GM18498 (cell line): ENCODE measurements around the gene HJV.
A peak's percentile ranks its signal among the peaks of the same experiment; 100 is the strongest.

Experiments
- ATAC-seq: cut with Tn5 transposase; IDR thresholded peaks from one replicate; pipeline ENCODE4 v1.9.1; 2021; ENCODE audit warnings: mild to moderate bottlenecking, moderate library complexity; ENCODE audit not compliant: unreplicated experiment

Gene HJV

GRCh38 chr1:145994391-145995120 lies 27.0 kb downstream of the HJV start:
- ATAC-seq: no peak

DNA sequence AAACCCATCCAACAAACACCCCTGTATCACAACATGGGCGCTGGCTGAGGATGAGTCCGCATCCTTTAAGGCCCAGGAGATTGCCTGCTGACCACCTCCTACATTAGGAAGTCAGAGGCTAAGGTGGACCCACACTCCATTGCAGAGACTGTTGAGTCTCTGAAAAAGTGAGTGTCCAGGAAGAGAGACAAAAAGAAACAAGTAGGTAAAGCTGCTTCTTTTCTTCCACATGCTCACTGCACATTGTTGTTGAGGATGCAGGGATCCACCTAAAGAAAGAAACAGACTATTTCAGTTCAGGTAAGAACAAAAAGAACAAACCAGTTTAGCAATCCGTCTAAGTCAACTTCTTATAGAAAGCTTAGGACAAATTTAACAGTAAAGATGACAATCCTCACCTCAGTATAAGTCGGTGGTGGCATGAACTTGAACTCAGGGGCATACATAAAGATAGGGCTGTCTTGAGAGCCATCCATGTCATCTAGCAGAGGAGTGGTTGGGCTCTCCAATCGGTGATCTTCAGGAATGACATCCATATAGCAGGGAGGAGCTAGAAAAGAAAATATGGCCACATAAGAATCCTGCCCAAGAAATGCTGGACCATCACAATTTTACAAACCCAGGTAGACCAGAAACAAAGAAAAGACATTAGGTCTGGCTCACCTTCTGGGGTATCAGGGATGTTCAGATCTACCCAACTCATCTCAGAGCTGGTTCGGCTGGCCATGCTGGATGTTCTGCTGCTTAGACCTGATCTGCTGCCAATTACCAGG lies 27.7 kb downstream of the HJV start:
- ATAC-seq: no peak

- ATAC-seq: no peak
Measured at GRCh38 chr1:145992958-145993617, 28.4 kb downstream of the HJV start.

DNA sequence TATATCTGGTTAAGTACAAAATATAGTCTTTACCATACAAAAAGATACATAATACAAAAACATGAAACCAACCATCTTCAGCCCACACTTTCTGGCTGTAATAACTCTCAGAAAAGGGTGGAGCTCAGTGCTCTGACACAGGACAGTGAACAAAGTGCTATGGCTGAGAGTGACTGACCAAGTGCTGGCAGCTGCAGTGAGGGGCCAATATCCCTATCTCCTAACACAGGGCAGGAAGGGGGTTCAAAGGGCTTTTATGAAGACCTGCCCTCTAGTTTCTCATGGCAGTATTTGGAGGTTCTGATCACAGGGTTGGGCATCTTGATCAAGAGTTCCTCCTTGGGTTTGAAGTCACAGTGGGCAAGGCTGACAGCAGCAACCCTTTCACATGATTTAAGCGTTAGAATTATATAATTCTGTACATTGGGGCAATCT lies 29.0 kb downstream of the HJV start:
- ATAC-seq: no peak

GRCh38 chr1:145991735-145992412 lies 29.7 kb downstream of the HJV start:
- ATAC-seq: no peak

DNA sequence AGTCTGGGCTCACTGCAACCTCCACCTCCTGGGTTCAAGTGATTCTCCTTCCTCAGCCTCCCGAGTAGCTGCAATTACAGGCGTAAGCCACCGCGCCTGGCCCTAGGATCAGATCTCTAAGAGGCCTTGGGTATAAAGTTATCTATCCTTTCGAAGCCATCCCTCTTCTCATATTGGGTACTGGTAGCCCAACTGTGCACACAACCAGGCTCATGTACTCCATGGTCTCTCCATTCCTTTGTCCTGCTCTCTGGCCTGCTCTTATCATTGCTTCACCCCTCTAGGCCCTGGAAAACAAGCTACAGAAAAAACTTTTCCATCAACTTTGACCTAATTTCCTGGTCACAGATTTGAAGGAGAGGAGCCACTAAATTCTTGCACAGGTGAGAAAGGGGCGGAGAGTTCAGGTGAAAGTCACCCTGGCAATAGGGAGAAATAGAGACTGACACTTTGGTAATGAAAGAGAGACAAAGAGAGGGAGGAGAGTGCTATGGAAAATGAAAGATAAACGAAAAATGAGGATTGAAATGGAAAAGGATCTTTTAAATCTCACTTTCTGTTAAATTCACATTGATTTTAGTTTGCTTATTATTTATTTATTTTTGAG lies 31.2 kb downstream of the HJV start:
- ATAC-seq: no peak

GRCh38 chr1:145988773-145989172 lies 32.8 kb downstream of the HJV start:
- no peak for ATAC-seq

DNA sequence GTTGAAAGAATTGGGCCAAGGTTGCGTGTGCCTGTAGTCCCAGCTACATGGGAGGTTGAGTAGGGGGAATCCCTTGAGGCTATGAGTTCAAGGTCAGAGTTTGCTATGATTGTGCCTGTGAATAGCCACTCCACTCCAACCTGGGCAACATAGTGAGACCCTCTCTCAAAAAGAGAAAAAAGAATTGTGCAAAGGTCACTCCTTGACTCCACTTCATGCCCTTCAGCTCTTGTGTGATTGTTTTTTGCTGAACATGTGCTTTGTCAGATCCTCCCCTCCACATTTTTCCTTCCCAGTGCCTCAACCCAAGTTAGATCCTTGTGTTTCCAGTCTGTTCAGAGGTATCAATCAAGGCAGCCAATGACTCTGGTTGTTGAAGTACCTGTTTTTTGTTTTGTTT lies 33.6 kb downstream of the HJV start:
- ATAC-seq: no peak

DNA sequence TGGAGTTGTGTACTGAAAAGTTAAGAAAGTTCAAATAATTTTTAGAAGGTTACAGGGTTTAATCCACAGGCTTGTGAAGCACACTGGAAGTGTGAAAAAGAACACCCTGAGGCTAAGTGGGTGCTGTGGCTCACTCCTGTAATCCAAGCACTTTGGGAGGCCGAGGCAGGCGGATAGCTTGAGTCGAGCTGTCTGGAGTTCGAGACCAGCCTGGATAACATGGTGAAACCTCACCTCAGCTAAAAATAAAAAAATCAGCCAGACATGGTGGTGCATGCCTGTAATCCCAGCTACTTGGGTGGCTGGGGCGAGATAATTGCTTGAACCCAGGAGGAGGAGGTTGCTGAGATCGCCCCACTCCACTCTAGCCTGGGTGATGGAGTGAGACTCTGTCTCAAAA lies 35.0 kb downstream of the HJV start:
- ATAC-seq: no peak

DNA sequence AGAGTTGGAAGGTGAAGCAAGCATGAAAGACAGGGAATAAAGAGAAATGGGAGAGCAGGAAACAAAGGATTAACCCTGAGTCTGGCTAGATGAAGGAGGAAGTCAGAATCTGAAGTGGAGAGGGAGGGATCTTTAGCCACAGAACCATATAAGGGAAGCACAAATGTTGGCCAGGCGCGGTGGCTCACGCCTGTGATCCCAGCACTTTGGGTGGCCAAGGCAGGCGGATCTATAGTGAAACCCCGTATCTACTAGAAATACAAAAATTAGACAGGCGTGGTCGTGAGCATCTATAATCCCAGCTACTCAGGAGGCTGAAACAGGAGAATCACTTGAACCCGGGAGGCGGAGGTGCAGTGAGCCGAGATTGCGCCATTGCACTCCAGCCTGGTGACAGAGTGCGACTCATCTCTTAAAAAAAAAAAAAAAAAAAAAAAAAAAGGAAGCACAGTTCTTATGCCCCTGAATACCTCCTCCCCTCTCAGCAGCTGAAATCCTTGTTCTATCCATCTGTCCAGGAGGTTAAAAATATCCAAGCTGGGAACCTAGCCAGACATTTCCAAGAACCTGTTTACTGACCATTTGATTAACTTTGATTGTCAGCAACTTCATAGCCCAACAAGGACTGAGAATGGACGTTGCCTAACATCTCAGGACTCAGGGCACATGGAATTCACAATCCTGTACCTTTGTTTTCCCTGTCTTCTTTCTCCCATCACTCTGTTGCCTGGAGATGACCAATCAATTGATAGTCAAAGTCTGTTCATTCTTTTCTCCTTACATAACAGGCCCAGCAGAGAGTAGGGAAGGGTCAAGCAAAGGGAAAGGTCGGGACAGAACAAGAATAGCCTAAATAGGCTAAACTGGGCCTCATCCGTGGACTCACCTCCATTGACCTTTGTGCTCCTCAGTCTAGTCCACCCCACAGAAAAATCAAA lies 35.8 kb downstream of the HJV start:
- ATAC-seq: no peak

DNA sequence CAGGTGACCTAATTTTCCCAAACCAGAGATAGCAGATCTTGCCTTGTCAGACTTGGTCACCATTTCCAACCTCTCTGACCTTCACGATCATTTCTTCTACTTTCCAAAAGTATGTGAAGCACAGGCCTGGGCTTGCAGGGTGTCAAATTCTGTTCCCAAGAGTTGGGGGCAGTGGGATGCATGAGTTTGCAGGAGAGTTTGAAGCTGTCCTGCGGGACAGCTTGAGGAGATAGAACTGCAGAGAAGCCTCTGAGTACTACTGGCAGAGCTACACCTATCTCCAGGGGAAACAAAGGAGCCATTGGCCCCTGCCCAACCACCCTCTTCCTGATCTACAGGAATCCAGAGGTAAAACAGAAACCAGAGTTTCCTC lies 36.4 kb downstream of the HJV start:
- no peak for ATAC-seq

DNA sequence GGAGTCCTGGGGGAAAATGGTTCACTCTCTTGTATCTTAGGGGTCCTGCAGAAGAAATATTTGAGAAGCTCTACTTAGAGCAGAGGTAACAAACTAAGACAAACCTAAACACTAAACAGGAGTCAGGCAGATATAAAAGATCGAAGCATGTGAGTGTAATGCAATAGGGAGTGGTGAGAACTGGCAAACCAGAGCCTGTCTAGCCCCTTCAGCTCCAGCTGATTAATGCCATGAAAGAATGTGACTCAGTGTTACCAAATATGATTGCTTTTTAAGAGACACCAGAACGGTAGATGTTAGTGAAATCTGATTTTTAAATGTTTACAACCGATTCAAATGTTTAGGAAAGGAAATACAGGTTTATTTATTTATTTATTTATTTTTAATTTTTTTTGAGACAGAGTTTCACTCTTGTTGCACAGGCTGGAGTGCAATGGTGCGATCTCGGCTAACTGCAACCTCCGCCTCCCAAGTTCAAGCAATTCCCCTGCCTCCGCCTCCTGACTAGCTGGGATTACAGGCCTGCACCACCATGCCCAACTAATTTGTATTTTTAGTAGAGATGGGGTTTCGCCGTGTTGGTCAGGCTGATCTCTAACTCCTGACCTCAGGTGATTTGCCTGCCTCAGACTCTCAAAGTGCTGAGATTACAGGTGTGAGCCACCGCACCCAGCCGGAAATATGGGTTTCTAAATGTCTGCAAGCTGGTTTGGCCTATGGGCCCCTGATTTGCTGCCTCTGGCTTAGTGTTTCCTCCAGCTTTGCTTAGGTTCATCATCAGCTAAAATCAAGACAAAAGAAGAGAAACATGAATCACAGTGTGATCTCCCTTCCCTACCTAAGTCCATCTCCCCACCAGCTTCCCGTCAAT lies 37.3 kb downstream of the HJV start:
- no peak for ATAC-seq

GRCh38 chr1:145983206-145983675 lies 38.3 kb downstream of the HJV start:
- no peak for ATAC-seq

DNA sequence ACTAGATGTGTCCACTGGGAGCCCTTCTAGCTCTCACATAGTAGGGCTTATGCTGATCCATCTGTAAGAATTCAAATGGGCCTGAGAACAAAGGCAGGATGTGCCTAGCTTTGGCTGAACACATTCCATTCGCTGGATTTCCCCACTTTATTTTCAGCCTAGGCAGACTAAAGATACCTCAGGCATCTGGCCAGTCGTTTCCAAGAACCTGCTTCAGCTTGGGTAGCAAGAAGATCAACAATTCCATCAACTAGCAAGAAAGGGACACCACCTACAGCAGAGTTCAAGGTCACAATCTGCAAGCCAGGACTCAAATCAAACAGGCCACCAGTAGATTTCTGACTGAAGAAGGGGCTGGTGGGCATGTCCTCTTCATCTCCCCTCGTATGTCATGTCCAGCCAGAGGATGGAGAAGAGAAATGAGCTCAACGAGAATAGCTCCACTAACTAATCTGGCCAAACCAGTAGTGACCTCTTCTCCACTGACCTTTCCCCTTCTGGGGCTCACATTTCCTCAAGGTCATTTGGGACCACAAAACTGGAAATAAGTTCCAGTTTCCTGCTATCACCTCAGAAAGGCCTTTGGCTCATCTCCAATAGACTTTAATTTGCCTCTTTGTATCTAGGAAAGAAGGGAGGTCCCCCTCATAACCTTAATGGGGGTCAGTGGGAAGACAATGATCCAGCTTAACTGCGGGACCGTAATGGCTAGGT lies 39.4 kb downstream of the HJV start:
- no peak for ATAC-seq

DNA sequence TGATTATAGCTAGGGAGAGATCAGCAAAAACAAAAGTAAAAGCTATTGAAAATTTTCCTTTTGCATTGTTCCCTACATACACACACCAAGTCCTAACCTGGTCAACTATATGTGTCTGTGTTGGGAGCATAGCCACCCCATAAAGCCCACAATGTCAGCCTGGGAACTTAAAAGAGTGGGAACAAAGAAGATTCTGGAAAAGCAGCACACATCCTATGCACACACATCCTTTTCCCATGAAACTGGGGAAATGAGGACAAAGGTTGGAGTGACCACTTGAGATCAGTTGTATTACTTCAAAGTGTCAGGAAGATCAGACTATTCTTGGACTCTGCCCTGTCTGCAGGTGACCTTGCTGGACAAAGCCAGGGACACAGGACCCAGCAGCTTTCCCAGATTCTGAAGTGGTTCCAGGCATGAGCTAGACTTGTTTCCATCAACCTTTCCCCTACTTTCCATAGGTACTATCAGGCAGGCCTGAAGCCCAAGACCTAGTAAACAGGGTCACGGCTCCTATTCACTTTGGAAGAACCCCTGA lies 41.0 kb downstream of the HJV start:
- ATAC-seq: no peak

- ATAC-seq: peak; percentile 33
Measured at GRCh38 chr1:145979746-145980456, 41.6 kb downstream of the HJV start.
